ENCODE results near the gene EHMT2.
"Not testable (repeated sequence)": the region's sequence is repeated elsewhere in the genome, so short reads cannot be mapped to it uniquely, and the experiment has no call there.

The EHMT2 gene

GRCh38 chr6:31897612-31898382 lies at the start of gene EHMT2:
Gene EHMT2, minus strand, starts transcription at chr6:31897698. Its CDS starts 21 bp downstream, at chr6:31897677.
- DNase-seq, result peak; percentile 95

DNA sequence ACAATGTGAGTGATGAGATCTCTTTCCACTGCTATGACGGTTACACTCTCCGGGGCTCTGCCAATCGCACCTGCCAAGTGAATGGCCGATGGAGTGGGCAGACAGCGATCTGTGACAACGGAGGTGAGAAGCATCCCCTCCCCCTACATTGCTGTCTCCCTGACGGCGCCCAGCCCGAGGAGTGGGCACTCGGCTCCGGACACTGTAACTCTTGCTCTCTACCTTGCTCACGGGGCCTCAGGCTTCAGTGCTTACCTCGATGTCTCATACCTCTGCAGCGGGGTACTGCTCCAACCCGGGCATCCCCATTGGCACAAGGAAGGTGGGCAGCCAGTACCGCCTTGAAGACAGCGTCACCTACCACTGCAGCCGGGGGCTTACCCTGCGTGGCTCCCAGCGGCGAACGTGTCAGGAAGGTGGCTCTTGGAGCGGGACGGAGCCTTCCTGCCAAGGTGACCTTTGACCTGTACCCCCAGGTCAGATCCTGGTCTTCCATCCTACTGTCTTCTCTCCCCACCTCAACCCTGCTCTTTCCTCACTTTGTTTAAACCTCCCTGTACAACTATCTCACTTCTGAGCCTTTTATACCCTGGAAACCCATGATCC lies 49.7 kb upstream of the EHMT2 start:
- no peak for DNase-seq

GRCh38 chr6:31946370-31946885 lies 48.9 kb upstream of the EHMT2 start:
- no peak for DNase-seq

- no peak for DNase-seq
Observed at GRCh38 chr6:31945507-31946369, 48.2 kb upstream of the EHMT2 start, which contains the start of gene CFB. Gene CFB, plus strand, starts transcription at chr6:31946095. Its CDS starts 127 bp downstream, at chr6:31946222.

- DNase-seq, result no peak
Observed at GRCh38 chr6:31945154-31945506, 47.6 kb upstream of the EHMT2 start.

DNA sequence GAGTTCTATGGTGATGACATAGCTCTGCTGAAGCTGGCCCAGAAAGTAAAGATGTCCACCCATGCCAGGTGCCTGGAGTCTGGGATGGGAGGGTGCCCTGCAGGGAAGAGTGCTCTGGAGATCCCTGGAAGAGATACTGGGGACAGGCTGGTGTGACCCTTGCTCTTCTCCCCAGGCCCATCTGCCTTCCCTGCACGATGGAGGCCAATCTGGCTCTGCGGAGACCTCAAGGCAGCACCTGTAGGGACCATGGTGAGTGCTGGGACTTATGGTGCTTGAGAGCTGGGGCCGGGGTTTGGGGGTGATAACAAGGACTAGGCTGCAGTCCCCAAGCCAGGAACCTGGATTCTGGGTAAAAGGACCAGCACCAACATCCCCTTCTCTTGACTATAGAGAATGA lies 46.2 kb upstream of the EHMT2 start:
- DNase-seq, result no peak

- DNase-seq, result no peak
Observed at GRCh38 chr6:31940256-31940664, 42.8 kb upstream of the EHMT2 start.

DNA sequence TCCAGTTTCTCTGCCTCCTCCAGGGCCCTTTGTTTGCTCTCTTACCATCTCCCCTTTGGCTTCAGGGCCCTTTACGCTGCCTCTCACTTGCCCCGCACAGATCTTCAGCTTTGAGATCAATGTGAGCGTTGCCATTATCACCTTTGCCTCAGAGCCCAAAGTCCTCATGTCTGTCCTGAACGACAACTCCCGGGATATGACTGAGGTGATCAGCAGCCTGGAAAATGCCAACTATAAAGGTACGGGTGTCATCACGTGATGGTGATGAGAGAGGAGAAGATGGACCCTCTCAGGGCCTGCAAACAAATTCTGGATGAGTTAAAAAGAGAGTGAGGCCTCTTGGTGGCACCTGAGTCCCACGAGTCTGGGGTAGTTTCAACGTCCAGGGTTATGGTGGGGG lies 38.3 kb upstream of the EHMT2 start:
- no peak for DNase-seq

- no peak for DNase-seq
Observed at GRCh38 chr6:31935021-31935420, 37.5 kb upstream of the EHMT2 start.

DNA sequence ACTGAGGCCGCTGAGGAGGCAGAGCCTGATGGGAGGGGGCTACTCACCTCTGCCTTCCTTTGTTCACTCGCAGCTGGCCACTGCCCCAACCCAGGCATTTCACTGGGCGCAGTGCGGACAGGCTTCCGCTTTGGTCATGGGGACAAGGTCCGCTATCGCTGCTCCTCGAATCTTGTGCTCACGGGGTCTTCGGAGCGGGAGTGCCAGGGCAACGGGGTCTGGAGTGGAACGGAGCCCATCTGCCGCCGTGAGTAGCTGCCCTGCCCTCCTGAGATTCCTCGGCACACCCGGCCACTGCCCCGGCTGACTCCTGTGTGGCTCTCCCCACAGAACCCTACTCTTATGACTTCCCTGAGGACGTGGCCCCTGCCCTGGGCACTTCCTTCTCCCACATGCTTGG lies 36.0 kb upstream of the EHMT2 start:
- no peak for DNase-seq

DNA sequence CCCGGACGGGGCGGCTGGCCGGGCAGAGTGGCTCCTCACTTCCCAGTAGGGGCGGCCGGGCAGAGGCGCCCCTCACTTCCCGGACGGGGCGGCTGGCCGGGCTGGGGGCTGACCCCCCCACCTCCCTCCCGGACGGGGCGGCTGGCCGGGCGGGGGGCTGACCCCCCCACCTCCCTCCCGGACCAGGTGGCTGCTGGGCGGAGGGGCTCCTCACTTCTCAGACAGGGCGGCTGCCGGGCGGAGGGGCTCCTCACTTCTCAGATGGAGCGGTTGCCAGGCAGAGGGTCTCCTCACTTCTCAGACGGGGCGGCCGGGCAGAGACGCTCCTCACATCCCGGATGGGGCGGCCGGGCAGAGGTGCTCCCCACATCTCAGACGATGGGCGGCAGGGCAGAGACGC lies 34.6 kb upstream of the EHMT2 start:
- not testable (repeated sequence) for DNase-seq

GRCh38 chr6:31930962-31931361 lies 33.5 kb upstream of the EHMT2 start:
- DNase-seq, result no peak

GRCh38 chr6:31928672-31928939 lies 31.1 kb upstream of the EHMT2 start:
- no peak for DNase-seq

- no peak for DNase-seq
Observed at GRCh38 chr6:31927863-31928671, 30.6 kb upstream of the EHMT2 start.

DNA sequence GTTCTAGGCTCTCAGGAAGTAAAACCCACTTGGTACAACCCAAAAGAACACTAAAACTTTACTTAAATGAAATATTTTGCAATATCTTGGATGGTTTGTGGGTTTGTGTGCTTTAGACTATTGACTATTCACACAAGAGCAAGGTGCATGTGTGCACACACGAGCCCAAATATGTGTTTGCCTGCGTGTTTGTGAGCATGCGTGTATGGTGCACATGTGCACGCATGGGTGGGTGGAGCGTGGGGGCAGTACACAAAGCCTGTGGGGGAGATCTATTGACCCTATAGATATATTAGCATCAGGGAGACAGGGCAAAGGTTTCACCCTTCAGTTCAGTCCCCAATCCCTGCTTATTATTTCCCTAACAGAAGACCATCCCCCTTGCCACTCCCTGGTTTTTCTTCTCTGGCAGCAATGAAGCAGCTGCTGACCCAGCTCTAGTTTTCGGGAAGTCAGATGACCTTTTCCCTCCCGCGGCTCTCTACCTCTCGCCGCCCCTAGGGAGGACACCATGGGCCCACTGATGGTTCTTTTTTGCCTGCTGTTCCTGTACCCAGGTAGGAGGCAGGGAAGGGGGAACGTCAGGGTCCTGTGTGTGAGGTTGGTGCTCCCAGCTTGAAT lies 29.9 kb upstream of the EHMT2 start, which contains the start of gene C2:
TSS of gene C2 (plus strand) at position 476 of the 621 bp plus-strand sequence. CDS start at position 512, 36 bp downstream.
- no peak for DNase-seq

DNA sequence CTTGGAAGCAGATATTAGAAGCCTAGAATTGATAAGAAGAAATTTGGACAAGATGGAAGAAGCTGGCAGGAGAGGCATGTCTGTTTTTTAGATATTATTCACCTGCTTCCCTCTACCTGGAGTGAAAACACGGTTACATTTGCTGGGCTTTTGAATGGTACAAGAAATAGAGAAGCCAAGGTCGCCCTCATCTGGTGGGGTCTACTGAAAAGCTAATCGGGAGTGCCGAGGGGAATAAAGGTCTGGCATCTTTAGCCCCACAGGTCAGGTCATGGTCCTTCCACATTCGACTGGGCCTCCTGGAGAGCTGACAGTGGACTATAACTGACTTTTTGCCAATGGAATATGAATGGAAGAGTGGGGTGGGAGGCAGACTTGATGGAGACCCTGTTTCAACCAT lies 25.4 kb upstream of the EHMT2 start:
- peak; percentile 58 for DNase-seq

GRCh38 chr6:31920811-31921210 lies 23.3 kb upstream of the EHMT2 start:
- no peak for DNase-seq

GRCh38 chr6:31919624-31920303 lies 22.3 kb upstream of the EHMT2 start:
- peak; percentile 30 for DNase-seq

DNA sequence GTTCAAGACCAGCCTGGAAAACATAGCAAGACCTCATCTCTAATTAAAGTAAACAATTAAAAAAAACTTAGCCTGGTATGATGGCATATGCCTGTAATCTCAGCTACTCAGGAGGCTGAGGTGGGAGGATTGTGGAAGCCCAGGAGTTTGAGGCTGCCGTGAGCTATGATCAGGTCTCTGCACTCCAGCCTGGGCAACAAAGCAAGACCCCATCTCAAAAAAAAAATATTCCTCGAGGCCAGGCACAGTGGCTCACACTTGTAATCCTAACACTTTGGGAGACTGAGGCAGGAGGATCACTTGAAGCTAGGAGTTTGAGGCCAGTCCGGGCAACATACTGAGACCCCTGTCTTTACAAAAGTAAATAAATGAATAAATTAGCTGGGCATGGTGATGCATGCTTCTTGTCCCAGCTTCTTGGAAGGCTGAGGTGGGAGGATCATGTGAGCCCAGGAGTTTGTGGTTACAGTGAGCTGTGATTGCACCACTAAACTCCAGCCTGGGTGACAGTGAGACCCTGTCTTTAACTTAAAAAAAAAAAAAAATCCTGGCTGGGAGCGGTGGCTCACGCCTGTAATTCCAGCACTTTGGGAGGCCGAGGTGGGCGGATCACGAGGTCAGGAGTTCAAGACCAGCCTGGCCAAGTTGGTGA lies 20.7 kb upstream of the EHMT2 start:
- DNase-seq, result no peak

DNA sequence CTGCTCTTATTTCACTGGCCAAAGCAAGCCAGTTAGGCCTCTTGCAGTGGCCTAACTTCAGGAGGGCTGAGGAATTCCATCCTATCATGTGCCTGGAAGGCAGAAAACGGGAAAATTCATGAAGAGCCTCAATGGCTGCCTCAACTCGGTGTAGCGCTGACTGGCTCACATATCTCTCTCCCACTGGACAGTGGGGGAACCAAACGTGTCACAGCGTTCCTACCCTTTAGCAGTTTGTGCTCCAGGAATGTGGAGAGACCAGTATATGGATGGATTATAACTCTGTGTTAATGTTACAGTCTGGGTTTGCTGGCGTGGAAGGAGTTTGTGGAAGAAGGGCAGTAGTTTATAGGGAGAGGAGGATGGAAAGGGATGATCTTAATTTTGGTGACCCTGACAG lies 18.3 kb upstream of the EHMT2 start:
- no peak for DNase-seq

DNA sequence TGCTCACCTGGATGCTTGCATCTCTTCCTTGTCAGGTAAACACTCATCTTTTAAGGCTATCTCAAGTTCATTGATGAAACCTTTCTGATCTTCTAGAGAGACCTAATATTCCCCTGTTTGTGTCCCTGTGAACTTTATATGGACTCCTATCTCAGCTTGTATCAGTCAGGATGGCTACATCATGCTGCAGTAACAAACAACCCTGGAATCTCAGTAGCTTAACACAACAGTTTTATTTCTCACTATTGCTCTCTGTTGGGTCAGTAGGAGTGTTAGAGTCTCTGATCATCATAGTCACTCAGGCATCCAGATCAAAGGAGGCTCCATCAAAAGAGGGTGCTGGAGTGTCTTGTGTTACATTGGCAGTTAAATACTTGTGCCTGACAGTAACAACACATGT lies 17.9 kb upstream of the EHMT2 start:
- DNase-seq, result no peak
